Measurements from ENCODE around the gene TBC1D22A.

Gene TBC1D22A

DNA sequence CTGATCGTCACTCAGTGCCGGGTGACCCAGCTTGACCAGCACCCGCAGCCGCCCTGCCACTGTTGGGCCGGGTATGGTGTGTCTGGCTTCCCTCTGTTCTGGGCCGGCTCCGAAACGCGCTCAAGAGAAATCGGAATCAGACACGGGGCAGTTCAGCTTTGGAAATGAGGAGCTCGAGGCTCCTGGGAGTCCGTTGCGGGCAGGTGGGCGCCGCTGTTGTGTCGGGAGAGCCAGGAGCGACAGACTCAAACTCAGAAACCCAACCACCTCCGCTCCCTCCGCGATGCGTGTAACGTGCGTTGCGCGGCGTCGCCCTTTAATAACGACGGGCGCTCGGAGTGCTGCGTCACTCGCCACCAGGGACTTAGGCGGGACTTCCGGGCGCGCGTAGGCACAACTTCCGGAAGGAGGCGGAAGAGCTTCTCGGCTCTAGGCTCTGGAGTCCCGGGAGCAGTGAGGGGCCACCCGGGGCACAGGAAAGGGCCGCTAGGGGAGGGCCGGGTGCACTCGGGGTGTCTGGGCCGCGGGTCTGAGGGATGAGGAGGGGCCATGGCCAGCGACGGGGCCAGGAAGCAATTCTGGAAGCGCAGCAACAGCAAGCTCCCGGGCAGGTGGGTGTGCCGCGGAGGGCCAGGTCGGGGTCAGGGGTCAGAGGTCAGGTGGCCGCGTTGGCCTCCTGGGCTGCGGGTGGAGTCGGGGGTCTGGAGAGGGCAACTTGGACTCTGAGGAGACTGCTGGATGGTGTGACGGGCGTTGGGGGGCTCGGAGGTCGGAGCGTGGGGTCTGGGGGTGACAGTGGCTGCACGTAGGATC, at the start of gene TBC1D22A:
Gene TBC1D22A (plus strand): TSS at position 413 of the 813 bp plus-strand sequence. CDS start 137 bp downstream, at position 550.
- ATAC-seq = peak; percentile 91
- no peak for TF ChIP-seq RARB (CRISPR knock-in tag; IDR thresholded peaks at IDR 0.05)
- TF ChIP-seq GLIS3 (CRISPR knock-in tag; IDR thresholded peaks at IDR 0.05) = no peak
- TF ChIP-seq ZNF565 (CRISPR knock-in tag; conservative IDR thresholded peaks at IDR 0.05; ENCODE audit: low read depth) = no peak
- TF ChIP-seq SNAI2 (CRISPR knock-in tag; IDR thresholded peaks at IDR 0.05) = no peak
- no peak for TF ChIP-seq ESRRG (CRISPR knock-in tag; IDR thresholded peaks at IDR 0.05)
- no peak for TF ChIP-seq CSRNP3 (CRISPR knock-in tag; IDR thresholded peaks at IDR 0.05)
- no peak for TF ChIP-seq ZC3H10 (CRISPR knock-in tag; IDR thresholded peaks at IDR 0.05)
- TF ChIP-seq, protein P1, sequence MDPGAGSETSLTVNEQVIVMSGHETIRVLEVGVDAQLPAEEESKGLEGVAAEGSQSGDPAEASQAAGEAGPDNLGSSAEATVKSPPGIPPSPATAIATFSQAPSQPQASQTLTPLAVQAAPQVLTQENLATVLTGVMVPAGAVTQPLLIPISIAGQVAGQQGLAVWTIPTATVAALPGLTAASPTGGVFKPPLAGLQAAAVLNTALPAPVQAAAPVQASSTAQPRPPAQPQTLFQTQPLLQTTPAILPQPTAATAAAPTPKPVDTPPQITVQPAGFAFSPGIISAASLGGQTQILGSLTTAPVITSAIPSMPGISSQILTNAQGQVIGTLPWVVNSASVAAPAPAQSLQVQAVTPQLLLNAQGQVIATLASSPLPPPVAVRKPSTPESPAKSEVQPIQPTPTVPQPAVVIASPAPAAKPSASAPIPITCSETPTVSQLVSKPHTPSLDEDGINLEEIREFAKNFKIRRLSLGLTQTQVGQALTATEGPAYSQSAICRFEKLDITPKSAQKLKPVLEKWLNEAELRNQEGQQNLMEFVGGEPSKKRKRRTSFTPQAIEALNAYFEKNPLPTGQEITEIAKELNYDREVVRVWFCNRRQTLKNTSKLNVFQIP (CRISPR knock-in tag; IDR thresholded peaks at IDR 0.05; ENCODE audit: borderline replicate concordance, low read depth) = no peak
- TF ChIP-seq CSDC2 (CRISPR knock-in tag; IDR thresholded peaks at IDR 0.05) = no peak
- no peak for TF ChIP-seq ZFP3 (CRISPR knock-in tag; IDR thresholded peaks at IDR 0.05)
- no peak for TF ChIP-seq TCF4 (CRISPR knock-in tag; IDR thresholded peaks at IDR 0.05; ENCODE audit: borderline replicate concordance)
- TF ChIP-seq ISL1 (CRISPR knock-in tag; IDR thresholded peaks at IDR 0.05) = no peak

DNA sequence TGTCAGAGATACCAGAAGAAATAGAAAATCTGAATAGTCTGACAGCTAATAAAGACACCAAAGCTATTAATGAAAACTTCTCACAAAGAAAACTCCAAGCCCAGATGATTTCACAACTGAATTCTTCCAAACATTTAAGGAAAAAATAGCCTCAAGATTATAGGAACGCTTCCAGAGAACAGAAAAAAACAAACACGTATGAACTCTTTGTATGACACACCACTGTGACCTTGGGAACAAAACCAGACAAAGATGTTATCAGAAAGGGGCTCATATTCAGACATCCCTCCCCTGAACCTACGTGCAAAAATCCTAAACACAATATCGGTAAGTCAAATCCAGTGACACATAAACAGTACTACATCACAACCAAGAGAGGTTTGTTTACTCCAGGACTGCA, 47.9 kb upstream of the TBC1D22A start:
- no peak for ATAC-seq
- TF ChIP-seq RARB (CRISPR knock-in tag; IDR thresholded peaks at IDR 0.05) (no peak), CREB5 (CRISPR knock-in tag; IDR thresholded peaks at IDR 0.05; ENCODE audit: low read depth) (no peak), ZFP3 (CRISPR knock-in tag; IDR thresholded peaks at IDR 0.05) (no peak), ISL1 (CRISPR knock-in tag; IDR thresholded peaks at IDR 0.05) (no peak), ARNTL (CRISPR knock-in tag; IDR thresholded peaks at IDR 0.05; ENCODE audit: borderline replicate concordance, low read depth) (no peak), ZC3H10 (CRISPR knock-in tag; IDR thresholded peaks at IDR 0.05) (no peak), ZNF565 (CRISPR knock-in tag; conservative IDR thresholded peaks at IDR 0.05; ENCODE audit: low read depth) (no peak), ESRRG (CRISPR knock-in tag; IDR thresholded peaks at IDR 0.05) (no peak), CSDC2 (CRISPR knock-in tag; IDR thresholded peaks at IDR 0.05) (no peak), TCF4 (CRISPR knock-in tag; IDR thresholded peaks at IDR 0.05; ENCODE audit: borderline replicate concordance) (no peak)

- TF ChIP-seq, protein P1 (CRISPR knock-in tag; IDR thresholded peaks at IDR 0.05; ENCODE audit: borderline replicate concordance, low read depth) = no peak
- no peak for TF ChIP-seq CSDC2 (CRISPR knock-in tag; IDR thresholded peaks at IDR 0.05)
- TF ChIP-seq PPARA (CRISPR knock-in tag; IDR thresholded peaks at IDR 0.05; ENCODE audit: borderline replicate concordance) = no peak
- no peak for TF ChIP-seq TOX (CRISPR knock-in tag; IDR thresholded peaks at IDR 0.05; ENCODE audit: borderline replicate concordance)
- no peak for TF ChIP-seq ZC3H10 (CRISPR knock-in tag; IDR thresholded peaks at IDR 0.05)
- TF ChIP-seq, protein P2, sequence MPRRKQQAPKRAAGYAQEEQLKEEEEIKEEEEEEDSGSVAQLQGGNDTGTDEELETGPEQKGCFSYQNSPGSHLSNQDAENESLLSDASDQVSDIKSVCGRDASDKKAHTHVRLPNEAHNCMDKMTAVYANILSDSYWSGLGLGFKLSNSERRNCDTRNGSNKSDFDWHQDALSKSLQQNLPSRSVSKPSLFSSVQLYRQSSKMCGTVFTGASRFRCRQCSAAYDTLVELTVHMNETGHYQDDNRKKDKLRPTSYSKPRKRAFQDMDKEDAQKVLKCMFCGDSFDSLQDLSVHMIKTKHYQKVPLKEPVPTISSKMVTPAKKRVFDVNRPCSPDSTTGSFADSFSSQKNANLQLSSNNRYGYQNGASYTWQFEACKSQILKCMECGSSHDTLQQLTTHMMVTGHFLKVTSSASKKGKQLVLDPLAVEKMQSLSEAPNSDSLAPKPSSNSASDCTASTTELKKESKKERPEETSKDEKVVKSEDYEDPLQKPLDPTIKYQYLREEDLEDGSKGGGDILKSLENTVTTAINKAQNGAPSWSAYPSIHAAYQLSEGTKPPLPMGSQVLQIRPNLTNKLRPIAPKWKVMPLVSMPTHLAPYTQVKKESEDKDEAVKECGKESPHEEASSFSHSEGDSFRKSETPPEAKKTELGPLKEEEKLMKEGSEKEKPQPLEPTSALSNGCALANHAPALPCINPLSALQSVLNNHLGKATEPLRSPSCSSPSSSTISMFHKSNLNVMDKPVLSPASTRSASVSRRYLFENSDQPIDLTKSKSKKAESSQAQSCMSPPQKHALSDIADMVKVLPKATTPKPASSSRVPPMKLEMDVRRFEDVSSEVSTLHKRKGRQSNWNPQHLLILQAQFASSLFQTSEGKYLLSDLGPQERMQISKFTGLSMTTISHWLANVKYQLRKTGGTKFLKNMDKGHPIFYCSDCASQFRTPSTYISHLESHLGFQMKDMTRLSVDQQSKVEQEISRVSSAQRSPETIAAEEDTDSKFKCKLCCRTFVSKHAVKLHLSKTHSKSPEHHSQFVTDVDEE (CRISPR knock-in tag; IDR thresholded peaks at IDR 0.05) = no peak
- TF ChIP-seq TCF4 (CRISPR knock-in tag; IDR thresholded peaks at IDR 0.05; ENCODE audit: borderline replicate concordance) = no peak
- no peak for TF ChIP-seq ESRRG (CRISPR knock-in tag; IDR thresholded peaks at IDR 0.05)
- no peak for TF ChIP-seq ISL1 (CRISPR knock-in tag; IDR thresholded peaks at IDR 0.05)
- no peak for TF ChIP-seq BACH2 (CRISPR knock-in tag; IDR thresholded peaks at IDR 0.05; ENCODE audit: borderline replicate concordance)
- TF ChIP-seq GLIS3 (CRISPR knock-in tag; IDR thresholded peaks at IDR 0.05) = no peak
- no peak for TF ChIP-seq ZFP3 (CRISPR knock-in tag; IDR thresholded peaks at IDR 0.05)
- no peak for TF ChIP-seq SNAI2 (CRISPR knock-in tag; IDR thresholded peaks at IDR 0.05)
- TF ChIP-seq ZNF70 (CRISPR knock-in tag; IDR thresholded peaks at IDR 0.05) = no peak
- TF ChIP-seq ARNTL (CRISPR knock-in tag; IDR thresholded peaks at IDR 0.05; ENCODE audit: borderline replicate concordance, low read depth) = no peak
- no peak for TF ChIP-seq RARB (CRISPR knock-in tag; IDR thresholded peaks at IDR 0.05)
- no peak for TF ChIP-seq ZFP30 (CRISPR knock-in tag; IDR thresholded peaks at IDR 0.05)
- no peak for TF ChIP-seq ZNF8 (CRISPR knock-in tag; IDR thresholded peaks at IDR 0.05)
- ATAC-seq = no peak
Measured at GRCh38 chr22:46719921-46720320, 42.5 kb upstream of the TBC1D22A start.
